COLO829 (cell line): ENCODE measurements around the gene COL1A1.

Experiments used
- DNase-seq: peaks from one replicate; pipeline ENCODE4 v3.0.0; 2012; ENCODE audit warnings: low spot score

The COL1A1 gene

DNA sequence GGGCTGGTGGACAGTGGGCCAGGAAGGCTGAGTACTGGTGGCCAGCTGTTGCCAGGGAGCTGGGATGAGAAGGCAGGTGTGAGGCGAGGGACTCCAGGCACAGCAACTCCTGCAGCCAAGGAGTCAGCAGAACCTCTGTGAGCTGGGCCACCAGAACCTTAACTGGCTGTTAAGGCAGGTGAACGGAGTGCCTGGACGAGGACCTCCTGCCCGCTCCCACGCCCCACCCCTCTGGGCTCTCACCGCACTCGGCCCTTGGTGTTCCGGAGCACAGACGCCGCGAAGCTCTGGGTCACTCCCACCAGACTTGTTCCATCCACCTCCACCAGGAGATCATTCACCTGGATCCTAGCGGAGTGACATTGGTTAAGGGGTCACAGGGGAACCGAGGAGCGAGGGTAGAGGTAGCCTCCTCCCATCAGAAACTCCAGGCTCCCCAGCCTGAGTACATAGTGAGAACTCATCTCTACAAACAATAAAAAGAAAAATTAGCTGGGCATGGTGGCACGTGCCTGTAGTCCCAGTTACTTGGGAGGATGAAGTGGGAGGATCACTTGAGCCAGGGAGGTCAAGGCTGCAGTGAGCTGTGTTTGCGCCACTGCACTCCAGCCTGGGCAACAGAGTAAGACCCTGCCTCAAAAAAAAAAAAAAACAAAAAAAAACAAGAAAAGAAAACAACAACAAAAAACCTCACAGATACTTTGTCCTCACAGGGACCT, 60.2 kb downstream of the COL1A1 start:
- DNase-seq = no peak

GRCh38 chr17:50139950-50140885, 61.2 kb downstream of the COL1A1 start:
- peak; percentile 79 for DNase-seq

DNA sequence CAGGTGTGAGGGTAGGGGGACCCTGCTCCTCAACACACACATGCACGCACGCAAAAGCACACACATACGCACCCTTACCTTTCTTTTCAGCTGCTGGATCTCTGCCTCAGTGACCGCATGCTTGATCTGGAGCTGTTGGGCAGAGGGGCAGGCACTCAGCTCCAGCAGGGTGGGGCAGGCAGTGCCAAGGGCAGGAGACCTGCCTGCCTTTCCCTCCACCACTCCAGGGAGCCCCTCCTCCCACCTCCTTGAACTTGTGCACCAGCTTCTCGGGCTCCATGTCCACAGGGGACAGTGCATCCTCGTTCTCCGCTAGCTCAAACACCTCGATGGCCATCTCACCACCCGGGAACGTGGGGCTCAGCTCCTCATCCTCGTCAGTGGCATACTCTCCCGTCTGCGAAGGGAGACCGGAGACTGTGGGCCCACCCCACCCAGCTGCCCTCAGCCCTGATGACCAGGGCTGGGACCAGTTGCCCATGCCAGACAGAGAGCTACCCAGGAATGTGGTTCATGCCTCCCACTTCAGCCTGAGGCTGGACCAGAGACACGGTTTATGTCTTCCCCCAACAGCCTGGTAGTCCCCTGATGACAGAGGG, 62.1 kb downstream of the COL1A1 start:
- DNase-seq = no peak

GRCh38 chr17:50137042-50137441, 64.4 kb downstream of the COL1A1 start:
- DNase-seq = no peak

DNA sequence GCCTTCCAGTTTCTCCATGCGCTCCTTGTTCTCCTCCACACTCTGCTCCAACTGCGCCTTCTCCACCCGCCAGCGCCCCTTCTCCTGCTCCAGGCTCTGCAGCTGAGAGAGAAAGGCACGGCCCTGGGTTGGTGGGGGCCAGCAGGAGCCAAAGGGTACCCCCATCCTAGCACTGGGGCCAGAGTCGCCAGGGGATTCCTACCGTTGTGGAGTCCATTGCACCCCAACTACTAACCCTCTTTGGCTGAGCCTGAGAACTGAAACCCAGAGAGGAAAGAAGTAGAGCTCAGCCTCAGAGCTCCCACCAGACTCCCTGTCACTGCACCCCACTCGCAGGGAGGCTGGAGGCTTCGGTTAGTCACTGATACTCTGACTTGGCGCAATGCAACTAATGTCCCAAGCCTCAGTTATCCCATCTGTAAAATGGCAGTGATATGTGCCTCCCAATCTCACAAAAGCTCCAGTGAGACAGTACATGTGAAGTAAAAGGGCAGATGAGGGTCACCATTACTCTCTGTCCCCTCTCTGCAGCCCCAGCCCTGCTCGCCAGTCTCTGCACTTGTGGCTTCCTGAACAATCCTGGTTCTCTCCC, 65.2 kb downstream of the COL1A1 start:
- DNase-seq = no peak

- DNase-seq = no peak
Measured at GRCh38 chr17:50135316-50136095, 65.9 kb downstream of the COL1A1 start.

- DNase-seq = no peak
Measured at GRCh38 chr17:50134206-50135110, 67.0 kb downstream of the COL1A1 start.

- DNase-seq = no peak
Measured at GRCh38 chr17:50133769-50134099, 67.7 kb downstream of the COL1A1 start.
